ENCODE measurements around the gene CELF4. TPM values are rescaled to one million over a fixed set of nuclear protein-coding genes. Genes with fewer than 3 reads are reported as not detected.

The CELF4 gene
- total RNA-seq, 2 experiments from 2014 or later: not detected

GRCh38 chr18:37575646-37576045 lies 10.0 kb upstream of the CELF4 start:
- POLR2A ChIA-PET: no interaction called here
- CTCF ChIA-PET: no interaction called here

GRCh38 chr18:37574113-37574512 lies 8.5 kb upstream of the CELF4 start:
- ChIA-PET CTCF (no interaction called here), POLR2A (no interaction called here)

- ChIA-PET POLR2A (no interaction called here), CTCF (no interaction called here)
Measured at GRCh38 chr18:37572736-37573135, 7.1 kb upstream of the CELF4 start.

GRCh38 chr18:37571266-37571665 lies 5.7 kb upstream of the CELF4 start:
- POLR2A ChIA-PET: no interaction called here
- CTCF ChIA-PET: no interaction called here

- ChIA-PET POLR2A (no interaction called here), CTCF (no interaction called here)
Measured at GRCh38 chr18:37570336-37570930, 4.8 kb upstream of the CELF4 start.

GRCh38 chr18:37568671-37569070 lies 3.1 kb upstream of the CELF4 start:
- POLR2A ChIA-PET: no interaction called here
- CTCF ChIA-PET: no interaction called here

GRCh38 chr18:37567994-37568359 lies 2.4 kb upstream of the CELF4 start:
- POLR2A ChIA-PET: no interaction called here
- CTCF ChIA-PET: no interaction called here

GRCh38 chr18:37567061-37567993 lies 1.7 kb upstream of the CELF4 start:
- CTCF ChIA-PET: no interaction called here

GRCh38 chr18:37566479-37567060 lies 972 bp upstream of the CELF4 start:
- ChIA-PET POLR2A (no interaction called here), CTCF (no interaction called here)

More at GRCh38 chr18:37567061-37567993, 1.7 kb upstream of the CELF4 start:
- POLR2A ChIA-PET: no interaction called here

- ChIA-PET POLR2A (no interaction called here), CTCF (no interaction called here)
Measured at GRCh38 chr18:37565977-37566478, 430 bp upstream of the CELF4 start.

- CTCF ChIA-PET: no interaction called here
- POLR2A ChIA-PET: no interaction called here
Measured at GRCh38 chr18:37564711-37565100, 892 bp downstream of the CELF4 start.

GRCh38 chr18:37563931-37564392 lies 1.6 kb downstream of the CELF4 start:
- CTCF ChIA-PET: no interaction called here
- POLR2A ChIA-PET: no interaction called here

- ChIA-PET CTCF (no interaction called here), POLR2A (no interaction called here)
Measured at GRCh38 chr18:37561986-37562385, 3.6 kb downstream of the CELF4 start.

GRCh38 chr18:37560003-37560402 lies 5.6 kb downstream of the CELF4 start:
- ChIA-PET POLR2A (no interaction called here), CTCF (no interaction called here)

- ChIA-PET CTCF (no interaction called here), POLR2A (no interaction called here)
Measured at GRCh38 chr18:37559194-37559593, 6.4 kb downstream of the CELF4 start.

- ChIA-PET CTCF (no interaction called here), POLR2A (no interaction called here)
Measured at GRCh38 chr18:37554399-37554787, 11.2 kb downstream of the CELF4 start.

GRCh38 chr18:37553633-37554398 lies 11.8 kb downstream of the CELF4 start:
- POLR2A ChIA-PET: no interaction called here
- CTCF ChIA-PET: no interaction called here

- ChIA-PET CTCF (no interaction called here), POLR2A (no interaction called here)
Measured at GRCh38 chr18:37552286-37552685, 13.3 kb downstream of the CELF4 start.

GRCh38 chr18:37551846-37552245 lies 13.8 kb downstream of the CELF4 start:
- ChIA-PET POLR2A (no interaction called here), CTCF (no interaction called here)

- ChIA-PET POLR2A (no interaction called here), CTCF (no interaction called here)
Measured at GRCh38 chr18:37551249-37551648, 14.3 kb downstream of the CELF4 start.

Data from activated CD8-positive, alpha-beta memory T cell treated with anti-CD3 and anti-CD28 coated beads for 36 hours (primary cell).